Neuronal stem cell (in vitro differentiated cells): ENCODE measurements around the gene ARHGAP26.

ENCODE experiments used
- DNase-seq: peaks from one replicate; pipeline ENCODE4 v3.0.0-alpha.2; 2013; ENCODE audit warnings: low spot score
- H2AFZ ChIP-seq: one replicate; pipeline ENCODE4 v1.6.1; 2013; ENCODE audit warnings: mild to moderate bottlenecking, low read length, inconsistent platforms
- H2AK5ac ChIP-seq: 2 replicates; pipeline ENCODE4 v1.6.1; 2013; ENCODE audit warnings: low read depth, mild to moderate bottlenecking, inconsistent platforms, low read length, moderate library complexity, mixed read lengths
- H2BK120ac ChIP-seq: 2 replicates; pipeline ENCODE4 v1.6.1; 2013; ENCODE audit warnings: low read depth, mild to moderate bottlenecking, inconsistent platforms, low read length, moderate library complexity, mixed read lengths
- H2BK12ac ChIP-seq: one replicate; pipeline ENCODE4 v1.6.1; 2013; ENCODE audit warnings: low read length, inconsistent platforms
- H2BK15ac ChIP-seq: 2 replicates; pipeline ENCODE4 v1.6.1; 2013; ENCODE audit warnings: mild to moderate bottlenecking, low read length, inconsistent platforms, mixed read lengths
- H2BK5ac ChIP-seq: one replicate; pipeline ENCODE4 v1.6.1; 2013; ENCODE audit warnings: inconsistent platforms, mild to moderate bottlenecking, low read length, moderate library complexity
- H3K14ac ChIP-seq: one replicate; pipeline ENCODE4 v1.6.1; 2013; ENCODE audit warnings: low read length, inconsistent platforms
- H3K18ac ChIP-seq: 2 replicates; pipeline ENCODE4 v1.6.1; 2013; ENCODE audit warnings: low read length, inconsistent platforms
- H3K23ac ChIP-seq: 2 replicates; pipeline ENCODE4 v1.6.1; 2013; ENCODE audit warnings: low read depth, mild to moderate bottlenecking, mixed read lengths, low read length, inconsistent platforms; ENCODE audit not compliant: poor library complexity
- H3K27ac ChIP-seq: replicated peaks from 3 replicates; pipeline ENCODE4 v1.5.1; 2013; ENCODE audit warnings: low read length, inconsistent platforms
- H3K27me3 ChIP-seq, 3 experiments: 2 replicates each; pipeline ENCODE4 v1.6.1; 2013; ENCODE audit warnings: low read length in 3 of 3, mild to moderate bottlenecking in 2 of 3, inconsistent platforms in 1 of 3, low read depth in 1 of 3, mixed read lengths in 1 of 3, moderate library complexity in 1 of 3; ENCODE audit not compliant: control insufficient read depth in 3 of 3, insufficient read depth in 3 of 3
- H3K36me3 ChIP-seq, 2 donors: replicated peaks in 1 of 2; 2 replicates each; pipeline ENCODE4 v1.6.1; 2013; ENCODE audit warnings: low read length in 2 of 2; ENCODE audit not compliant: control insufficient read depth in 2 of 2, insufficient read depth in 2 of 2
- H3K4ac ChIP-seq: 2 replicates; pipeline ENCODE4 v1.6.1; 2013; ENCODE audit warnings: inconsistent platforms, mild to moderate bottlenecking, low read length, moderate library complexity
- H3K4me1 ChIP-seq, 2 donors: 1 replicate in 1 of 2; 2 replicates in 1 of 2; pipeline ENCODE4 v1.6.1; 2013; ENCODE audit warnings: low read length in 2 of 2, low read depth in 1 of 2; ENCODE audit not compliant: control insufficient read depth in 2 of 2, insufficient read depth in 1 of 2
- H3K4me2 ChIP-seq: one replicate; pipeline ENCODE4 v1.6.1; 2013; ENCODE audit warnings: mild to moderate bottlenecking, low read length, inconsistent platforms; ENCODE audit not compliant: insufficient read depth, poor library complexity, severe bottlenecking
- H3K4me3 ChIP-seq, 2 donors: 2 replicates each; pipeline ENCODE4 v1.5.1; 2013; ENCODE audit warnings: low read length in 2 of 2, mild to moderate bottlenecking in 2 of 2, inconsistent platforms in 1 of 2, moderate library complexity in 1 of 2
- H3K79me1 ChIP-seq: one replicate; pipeline ENCODE4 v1.6.1; 2013; ENCODE audit warnings: low read depth, mild to moderate bottlenecking, inconsistent platforms, low read length, moderate library complexity
- H3K9ac ChIP-seq: one replicate; pipeline ENCODE4 v1.6.1; 2013; ENCODE audit warnings: mild to moderate bottlenecking, low read depth, low read length, inconsistent platforms; ENCODE audit not compliant: poor library complexity
- H3K9me3 ChIP-seq, 2 donors: replicated peaks in 1 of 2; 2 replicates each; pipeline versions ENCODE3 to v1.6.1; 2013; ENCODE audit warnings: low read length in 2 of 2, mild to moderate bottlenecking in 2 of 2, inconsistent platforms in 1 of 2, low read depth in 1 of 2, mixed read lengths in 1 of 2, moderate library complexity in 1 of 2; ENCODE audit not compliant: control insufficient read depth in 2 of 2, insufficient read depth in 1 of 2
- H4K8ac ChIP-seq: one replicate; pipeline ENCODE4 v1.6.1; 2013; ENCODE audit warnings: low read depth, mild to moderate bottlenecking, inconsistent platforms, low read length, moderate library complexity
- H4K91ac ChIP-seq: one replicate; pipeline ENCODE4 v1.6.1; 2013; ENCODE audit warnings: low read length, low read depth, mild to moderate bottlenecking, inconsistent platforms; ENCODE audit not compliant: poor library complexity
- WGBS, 2 donors: extraction: QIAGEN DNeasy Blood & Tissue Kit; methylation state at CpG; one replicate each; pipeline ENCODE4 v1.1.7; 2013; ENCODE audit warnings: missing lambda C conversion rate in 2 of 2, mixed read lengths in 1 of 2; ENCODE audit not compliant: insufficient read length in 2 of 2, insufficient replicate concordance in 1 of 2; ENCODE audit errors: extremely low coverage in 2 of 2; 5-methylcytosine and 5-hydroxymethylcytosine counted together

ARHGAP26 gene

DNA sequence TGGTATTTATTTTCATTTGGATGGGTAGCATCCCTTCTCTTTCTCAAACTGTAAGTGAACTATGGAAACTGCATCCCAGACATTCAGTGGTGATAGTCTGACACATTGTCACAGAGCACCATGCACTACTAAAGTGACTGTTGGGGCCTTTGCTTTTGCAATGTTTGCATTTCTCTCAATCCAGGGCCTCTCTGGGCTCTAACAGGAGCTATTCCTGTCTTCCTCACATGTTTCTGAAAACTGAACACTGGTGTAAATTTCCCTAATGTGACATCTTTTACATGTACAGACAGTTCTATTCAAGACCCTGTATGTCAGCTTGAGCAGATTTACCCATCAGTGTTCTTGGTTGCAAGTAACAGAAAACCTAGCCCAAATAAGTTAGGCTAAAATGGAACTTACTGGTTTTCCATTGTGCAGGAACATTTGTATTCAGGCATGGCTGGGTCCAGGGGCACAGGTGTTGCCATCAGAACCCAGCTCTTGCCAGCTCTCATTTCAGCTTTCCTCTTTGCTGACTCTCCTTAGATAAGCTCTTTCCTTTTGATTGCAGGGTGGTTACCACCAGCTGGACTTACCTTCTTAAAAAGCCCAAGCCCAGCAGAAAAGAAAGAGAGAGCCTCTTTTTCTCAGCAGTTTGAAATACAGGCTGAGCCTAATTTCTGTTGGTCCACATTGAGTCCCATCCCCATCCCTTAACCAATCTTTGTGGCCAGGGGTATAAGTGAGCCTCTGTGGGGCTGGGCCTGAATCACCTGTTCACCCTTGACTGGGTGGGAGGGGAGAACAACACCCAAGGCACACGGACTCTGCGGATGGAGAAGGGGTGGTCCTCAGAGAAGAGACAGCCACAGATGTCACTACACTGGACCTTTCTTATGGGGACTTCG, 399.0 kb downstream of the ARHGAP26 start:
- H3K4me2 ChIP-seq, result no peak overlapping the region
- WGBS, 2 donors, result no CpG with 5 or more reads among the region's 3 CpGs
- no peak overlapping the region for H3K27ac ChIP-seq

DNA sequence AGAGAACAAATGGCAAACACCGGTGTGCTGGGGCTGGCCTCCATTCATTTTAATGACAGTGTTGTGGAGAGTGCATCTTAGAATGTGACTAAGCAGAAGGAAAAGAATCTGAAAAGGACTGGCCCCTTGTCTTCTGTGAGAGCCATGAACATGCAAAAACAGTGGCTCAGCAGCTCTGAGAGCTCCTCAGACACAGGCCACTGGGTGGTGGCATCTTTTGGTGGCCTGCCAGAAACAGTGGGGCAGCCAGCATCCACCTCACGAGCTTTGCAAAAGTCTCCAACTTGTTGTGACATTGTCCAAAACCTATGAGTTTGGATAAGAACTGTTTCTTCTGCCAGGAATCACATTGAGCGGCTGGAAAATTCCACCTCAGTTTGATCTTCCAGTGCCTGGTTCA, 399.9 kb downstream of the ARHGAP26 start:
- Histone ChIP-seq H3K4ac (no peak overlapping the region), H3K18ac (no peak overlapping the region), H3K4me1 (peaks cover 2 to 15% of the 10 kb centered on the region in 2 donors), H3K4me2 (no peak overlapping the region), H2AK5ac (no peak overlapping the region), H3K27ac (no peak overlapping the region), H2BK5ac (no peak overlapping the region), H2BK15ac (no peak overlapping the region), H4K8ac (no peak overlapping the region), H3K4me3 (no peak overlapping the region), H2BK120ac (no peak overlapping the region), H2AFZ (no peak overlapping the region), H4K91ac (no peak overlapping the region), H3K23ac (no peak overlapping the region), H3K9me3 (no peaks in the 10 kb centered on the region), H3K14ac (no peak overlapping the region), H3K79me1 (no peaks in the 10 kb centered on the region), H3K27me3 (no peaks in the 10 kb centered on the region), H2BK12ac (no peak overlapping the region), H3K9ac (no peak overlapping the region), H3K36me3 (no peaks in the 10 kb centered on the region)
- DNase-seq, result no peak
- no CpG with 5 or more reads among the region's 3 CpGs for whole genome bisulfite sequencing, 2 donors

More for the DNA sequence above, 399.0 kb downstream of the ARHGAP26 start:
- no peak overlapping the region for H3K4ac ChIP-seq
- no peak overlapping the region for H2BK12ac ChIP-seq
- no peak overlapping the region for H2BK15ac ChIP-seq
- no peak for DNase-seq
- H3K9me3 ChIP-seq, result no peaks in the 10 kb centered on the region
- peak overlapping the region; percentile 29 for H2AK5ac ChIP-seq
- H3K4me3 ChIP-seq, result no peak overlapping the region
- no peaks in the 10 kb centered on the region for H3K79me1 ChIP-seq
- no peak overlapping the region for H3K9ac ChIP-seq
- no peak overlapping the region for H4K91ac ChIP-seq
- H3K23ac ChIP-seq, result no peak overlapping the region
- H3K18ac ChIP-seq, result no peak overlapping the region
- H3K36me3 ChIP-seq, result no peaks in the 10 kb centered on the region
- H2BK120ac ChIP-seq, result no peak overlapping the region
- no peak overlapping the region for H4K8ac ChIP-seq
- H3K14ac ChIP-seq, result no peak overlapping the region
- H3K4me1 ChIP-seq, result peaks cover 2 to 15% of the 10 kb centered on the region in 2 donors
- H3K27me3 ChIP-seq, result no peaks in the 10 kb centered on the region
- H2AFZ ChIP-seq, result no peak overlapping the region
- H2BK5ac ChIP-seq, result no peak overlapping the region

DNA sequence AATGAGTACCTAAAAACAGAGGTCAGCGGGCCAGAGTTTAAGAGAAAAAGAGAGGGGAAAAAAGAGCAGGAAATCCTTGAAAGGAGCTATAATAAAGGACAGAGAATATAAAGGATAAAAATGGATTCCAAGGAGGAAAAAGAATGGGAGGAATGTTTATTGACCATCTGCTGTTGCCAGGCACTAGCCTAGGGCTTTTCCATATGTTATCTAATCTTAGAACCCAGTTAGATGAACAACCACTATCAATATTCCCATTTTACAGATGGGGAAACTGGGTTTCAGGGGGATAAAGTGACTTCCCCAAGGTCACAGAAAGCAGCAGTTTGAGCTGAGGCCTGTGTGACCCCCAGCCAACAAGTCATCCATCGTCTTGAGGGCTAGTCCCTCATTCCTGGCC, 400.8 kb downstream of the ARHGAP26 start:
- Histone ChIP-seq H3K36me3 (no peaks in the 10 kb centered on the region), H3K14ac (no peak overlapping the region), H2BK12ac (no peak overlapping the region), H3K9me3 (no peaks in the 10 kb centered on the region), H3K4me3 (no peak overlapping the region), H2BK5ac (no peak overlapping the region), H3K4me2 (no peak overlapping the region), H3K4me1 (peaks cover 2 to 15% of the 10 kb centered on the region in 2 donors), H3K79me1 (no peaks in the 10 kb centered on the region), H3K23ac (no peak overlapping the region), H3K9ac (no peak overlapping the region), H3K27ac (no peak overlapping the region), H3K18ac (no peak overlapping the region), H3K4ac (no peak overlapping the region), H2AK5ac (no peak overlapping the region), H2BK15ac (no peak overlapping the region), H2AFZ (no peak overlapping the region), H3K27me3 (no peaks in the 10 kb centered on the region), H4K8ac (no peak overlapping the region), H2BK120ac (no peak overlapping the region), H4K91ac (no peak overlapping the region)
- DNase-seq, result no peak
- no CpG with 5 or more reads among the region's 2 CpGs for WGBS, 2 donors

DNA sequence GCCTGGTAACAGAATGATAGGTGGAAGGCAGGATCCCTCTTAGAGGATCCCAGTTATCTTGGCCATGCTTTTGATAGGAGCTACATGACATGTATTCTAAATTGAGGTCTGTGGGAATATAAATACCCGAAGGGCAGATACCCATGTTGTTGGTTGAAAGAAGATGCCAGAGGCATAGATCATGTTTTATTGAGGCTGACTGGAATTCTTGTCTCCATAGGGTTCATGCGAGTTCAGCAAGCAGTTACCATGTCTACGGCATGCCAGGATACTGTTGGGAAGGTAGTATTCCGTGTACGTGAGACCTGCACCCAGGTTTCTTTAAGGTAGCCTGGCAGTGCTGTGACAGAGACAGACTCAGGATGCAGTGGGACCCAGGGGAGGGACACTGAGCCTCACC, 402.6 kb downstream of the ARHGAP26 start:
- H4K8ac ChIP-seq, result no peak overlapping the region
- H3K4me2 ChIP-seq, result no peak overlapping the region
- H3K9ac ChIP-seq, result no peak overlapping the region
- H3K79me1 ChIP-seq, result no peaks in the 10 kb centered on the region
- H3K23ac ChIP-seq, result no peak overlapping the region
- H3K4me3 ChIP-seq, result no peak overlapping the region
- no peak overlapping the region for H3K27ac ChIP-seq
- H2BK12ac ChIP-seq, result no peak overlapping the region
- no peak overlapping the region for H3K18ac ChIP-seq
- no peaks in the 10 kb centered on the region for H3K36me3 ChIP-seq
- H3K4ac ChIP-seq, result no peak overlapping the region
- H3K4me1 ChIP-seq, result peaks cover 2 to 7% of the 10 kb centered on the region in 2 donors
- WGBS, 2 donors, result no CpG with 5 or more reads among the region's 5 CpGs
- no peak for DNase-seq
- H4K91ac ChIP-seq, result no peak overlapping the region
- H3K14ac ChIP-seq, result no peak overlapping the region
- H3K27me3 ChIP-seq, result no peaks in the 10 kb centered on the region
- no peak overlapping the region for H2AK5ac ChIP-seq
- no peak overlapping the region for H2BK15ac ChIP-seq
- H3K9me3 ChIP-seq, result no peaks in the 10 kb centered on the region
- H2BK120ac ChIP-seq, result no peak overlapping the region
- H2BK5ac ChIP-seq, result no peak overlapping the region
- H2AFZ ChIP-seq, result no peak overlapping the region
